ENCODE data around the gene AKAP11.

DNA sequence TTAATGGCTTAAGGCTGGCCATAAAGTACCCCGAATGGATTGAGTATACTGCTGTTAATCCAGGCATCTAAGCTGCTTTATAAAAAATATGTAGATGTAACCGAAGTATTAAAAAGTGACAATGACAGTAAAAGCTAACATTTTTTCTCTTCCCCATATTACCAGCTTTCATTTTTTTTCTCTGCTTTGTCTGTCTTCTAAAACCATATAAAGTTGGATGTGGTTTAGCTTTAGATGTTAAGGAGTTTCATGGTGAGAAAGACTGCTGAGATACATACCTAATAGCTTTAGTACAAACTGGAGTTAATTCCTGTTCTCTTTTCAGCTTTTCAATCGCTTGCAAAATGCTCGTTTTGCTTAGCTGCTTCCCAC, 838 bp downstream of the AKAP11 start:
- no peak for TF ChIP-seq POLR2A (IDR thresholded peaks at IDR 0.05)
- TF ChIP-seq, protein P1, sequence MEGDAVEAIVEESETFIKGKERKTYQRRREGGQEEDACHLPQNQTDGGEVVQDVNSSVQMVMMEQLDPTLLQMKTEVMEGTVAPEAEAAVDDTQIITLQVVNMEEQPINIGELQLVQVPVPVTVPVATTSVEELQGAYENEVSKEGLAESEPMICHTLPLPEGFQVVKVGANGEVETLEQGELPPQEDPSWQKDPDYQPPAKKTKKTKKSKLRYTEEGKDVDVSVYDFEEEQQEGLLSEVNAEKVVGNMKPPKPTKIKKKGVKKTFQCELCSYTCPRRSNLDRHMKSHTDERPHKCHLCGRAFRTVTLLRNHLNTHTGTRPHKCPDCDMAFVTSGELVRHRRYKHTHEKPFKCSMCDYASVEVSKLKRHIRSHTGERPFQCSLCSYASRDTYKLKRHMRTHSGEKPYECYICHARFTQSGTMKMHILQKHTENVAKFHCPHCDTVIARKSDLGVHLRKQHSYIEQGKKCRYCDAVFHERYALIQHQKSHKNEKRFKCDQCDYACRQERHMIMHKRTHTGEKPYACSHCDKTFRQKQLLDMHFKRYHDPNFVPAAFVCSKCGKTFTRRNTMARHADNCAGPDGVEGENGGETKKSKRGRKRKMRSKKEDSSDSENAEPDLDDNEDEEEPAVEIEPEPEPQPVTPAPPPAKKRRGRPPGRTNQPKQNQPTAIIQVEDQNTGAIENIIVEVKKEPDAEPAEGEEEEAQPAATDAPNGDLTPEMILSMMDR (IDR thresholded peaks at IDR 0.05), result no peak

Data from ovary (tissue), 3 donors.